GM15510 (cell line): ENCODE data around the gene DHX30.

Experiments used
- POLR2A ChIP-seq: IDR thresholded peaks from 3 replicates; pipeline ENCODE4 v1.6.1; 2011; ENCODE audit warnings: borderline replicate concordance; ENCODE audit not compliant: insufficient read length; ENCODE audit errors: extremely low read depth

Gene DHX30

GRCh38 chr3:47792699-47793098 is 10.2 kb upstream of the DHX30 start:
- no peak for TF ChIP-seq POLR2A

GRCh38 chr3:47794544-47794943 is 8.4 kb upstream of the DHX30 start:
- TF ChIP-seq POLR2A: no peak

GRCh38 chr3:47799733-47800132 is 3.2 kb upstream of the DHX30 start:
- no peak for TF ChIP-seq POLR2A

GRCh38 chr3:47803480-47804025 is 615 bp downstream of the DHX30 start:
- no peak for TF ChIP-seq POLR2A

GRCh38 chr3:47804577-47804976 is 1.6 kb downstream of the DHX30 start:
- no peak for TF ChIP-seq POLR2A

- no peak for TF ChIP-seq POLR2A
Measured at GRCh38 chr3:47813551-47814177, 10.7 kb downstream of the DHX30 start.

GRCh38 chr3:47817609-47818008 is 14.7 kb downstream of the DHX30 start:
- TF ChIP-seq POLR2A: no peak

- TF ChIP-seq POLR2A: peak; percentile 81
Measured at GRCh38 chr3:47824541-47825473, 21.9 kb downstream of the DHX30 start.

GRCh38 chr3:47825590-47825989 is 22.7 kb downstream of the DHX30 start:
- no peak for TF ChIP-seq POLR2A

GRCh38 chr3:47836986-47837385 is 34.0 kb downstream of the DHX30 start:
- no peak for TF ChIP-seq POLR2A

- no peak for TF ChIP-seq POLR2A
Measured at GRCh38 chr3:47838503-47838902, 35.6 kb downstream of the DHX30 start.

- TF ChIP-seq POLR2A: no peak
Measured at GRCh38 chr3:47841786-47842349, 38.9 kb downstream of the DHX30 start.

GRCh38 chr3:47846186-47846879 is 43.4 kb downstream of the DHX30 start:
- TF ChIP-seq POLR2A: no peak

GRCh38 chr3:47846880-47847248 is 43.9 kb downstream of the DHX30 start:
- TF ChIP-seq POLR2A: no peak

GRCh38 chr3:47847260-47847659 is 44.3 kb downstream of the DHX30 start:
- TF ChIP-seq POLR2A: no peak
